ENCODE results near the gene CELF4. TPM values are rescaled to one million over a fixed set of nuclear protein-coding genes. Genes with fewer than 3 reads are reported as not detected.

Gene CELF4
- total and polyA plus RNA-seq, 10 donors: 0.46 to 3.5 (median 0.78) TPM

GRCh38 chr18:37408676-37409265 lies 156.8 kb downstream of the CELF4 start:
- H3K9me3 ChIP-seq: no peaks in the 10 kb centered on the region
- DNase-seq: no peak
- H3K36me3 ChIP-seq: no peaks in the 10 kb centered on the region
- H3K4me3 ChIP-seq: no peak overlapping the region
- TF ChIP-seq CTCF (IDR thresholded peaks at IDR 0.05 in 8 of 11, conservative IDR thresholded peaks at IDR 0.05 in 3 of 11): no peak
- no peak for TF ChIP-seq POLR2AphosphoS5 (IDR thresholded peaks at IDR 0.05)
- TF ChIP-seq POLR2A (IDR thresholded peaks at IDR 0.05): no peak
- intact Hi-C loops (cut with DNase I; ENCODE audit: low total_unique reads): no loop called here
- 87 to 94% (median 90%) methylated on average over 12 of the region's 12 CpGs for WGBS, 5 donors
- peaks cover 0 to 3% (median 0%) of the 10 kb centered on the region in 6 donors for H3K4me1 ChIP-seq
- H3K27ac ChIP-seq: no peak overlapping the region
- H3K27me3 ChIP-seq (replicated peaks in 1 of 7): no peaks in the 10 kb centered on the region

GRCh38 chr18:37407571-37407970 lies 158.0 kb downstream of the CELF4 start:
- H3K9me3 ChIP-seq: no peaks in the 10 kb centered on the region
- H3K4me3 ChIP-seq: no peak overlapping the region
- intact Hi-C loops (cut with DNase I; ENCODE audit: low total_unique reads): no loop called here
- WGBS, 5 donors: 64 to 83% (median 67%) methylated on average over 4 of the region's 4 CpGs
- no peak for DNase-seq
- H3K4me1 ChIP-seq: peaks cover 0 to 3% (median 0%) of the 10 kb centered on the region in 6 donors
- no peaks in the 10 kb centered on the region for H3K27me3 ChIP-seq (replicated peaks in 1 of 7)
- TF ChIP-seq POLR2AphosphoS5 (IDR thresholded peaks at IDR 0.05): no peak
- TF ChIP-seq CTCF (IDR thresholded peaks at IDR 0.05 in 8 of 11, conservative IDR thresholded peaks at IDR 0.05 in 3 of 11): no peak
- no peak overlapping the region for H3K27ac ChIP-seq
- H3K36me3 ChIP-seq: no peaks in the 10 kb centered on the region

- no peaks in the 10 kb centered on the region for H3K9me3 ChIP-seq
- intact Hi-C loops (cut with DNase I; ENCODE audit: low total_unique reads): no loop called here
- H3K27ac ChIP-seq: no peak overlapping the region
- no peak overlapping the region for H3K4me3 ChIP-seq
- no peak for DNase-seq
- H3K27me3 ChIP-seq (replicated peaks in 1 of 7): no peaks in the 10 kb centered on the region
- WGBS, 5 donors: 81 to 87% (median 86%) methylated on average over 6 of the region's 6 CpGs
- H3K4me1 ChIP-seq: peaks cover 0 to 3% (median 0%) of the 10 kb centered on the region in 6 donors
- no peaks in the 10 kb centered on the region for H3K36me3 ChIP-seq
- TF ChIP-seq POLR2A (IDR thresholded peaks at IDR 0.05): no peak
- TF ChIP-seq CTCF (IDR thresholded peaks at IDR 0.05 in 8 of 11, conservative IDR thresholded peaks at IDR 0.05 in 3 of 11): no peak
- TF ChIP-seq POLR2AphosphoS5 (IDR thresholded peaks at IDR 0.05): no peak
Observed at GRCh38 chr18:37405772-37406171, 159.8 kb downstream of the CELF4 start.

DNA sequence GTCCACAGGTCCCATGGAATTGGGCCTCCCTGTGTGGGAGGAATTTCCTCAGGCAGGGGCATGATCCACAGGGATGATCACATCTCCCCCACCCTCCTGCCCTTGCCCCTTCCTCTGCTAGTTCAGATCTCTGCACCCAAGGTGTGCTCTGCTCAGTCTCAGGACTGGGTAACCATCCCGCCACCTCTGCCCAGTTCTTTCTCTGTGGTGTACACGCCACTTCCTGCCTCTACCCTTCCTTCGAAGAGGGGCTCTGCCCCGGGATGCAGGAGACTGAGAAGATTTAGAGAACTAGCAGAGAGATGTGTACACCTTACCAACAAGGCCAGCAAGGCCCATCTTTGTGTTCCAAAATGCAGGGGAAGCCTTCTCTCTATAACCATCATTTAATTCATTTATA lies 160.4 kb downstream of the CELF4 start:
- H3K9me3 ChIP-seq: no peaks in the 10 kb centered on the region
- no peak overlapping the region for H3K27ac ChIP-seq
- H3K4me3 ChIP-seq: no peak overlapping the region
- DNase-seq: no peak
- no peaks in the 10 kb centered on the region for H3K36me3 ChIP-seq
- 37 to 42% (median 39%) methylated on average over 4 of the region's 4 CpGs for WGBS, 5 donors
- no peak for TF ChIP-seq POLR2A (IDR thresholded peaks at IDR 0.05)
- TF ChIP-seq CTCF (IDR thresholded peaks at IDR 0.05 in 8 of 11, conservative IDR thresholded peaks at IDR 0.05 in 3 of 11): no peak
- no peak for TF ChIP-seq POLR2AphosphoS5 (IDR thresholded peaks at IDR 0.05)
- peaks cover 0 to 3% (median 0%) of the 10 kb centered on the region in 6 donors for H3K4me1 ChIP-seq
- intact Hi-C loops (cut with DNase I; ENCODE audit: low total_unique reads): no loop called here
- no peaks in the 10 kb centered on the region for H3K27me3 ChIP-seq (replicated peaks in 1 of 7)

Data from spleen (tissue), 11 donors.